OCI-LY3 (cell line): ENCODE measurements around the gene PRICKLE1.

ENCODE experiments used
- H2AFZ ChIP-seq: fragments of 200-600, 300-600 bp; shearing (Covaris generic); 2 replicates; pipeline ENCODE4 v1.6.0; 2014; ENCODE audit warnings: antibody characterized with exemption, low read depth, low read length
- H3K27ac ChIP-seq: fragments of 200-600, 300-600 bp; sonication (generic); 2 replicates; pipeline ENCODE4 v1.5.1; 2014; ENCODE audit warnings: mild to moderate bottlenecking, low read length, moderate library complexity, mixed read lengths
- H3K27me3 ChIP-seq: fragments of 200-600, 300-600 bp; sonication (generic); 2 replicates; pipeline ENCODE4 v1.6.1; 2014; ENCODE audit warnings: low read depth, low read length, mixed read lengths
- H3K36me3 ChIP-seq: fragments of 200-600, 300-600 bp; sonication (generic); replicated peaks from 2 replicates; pipeline ENCODE3; 2014; ENCODE audit warnings: low read depth, low read length, mixed read lengths
- H3K4me1 ChIP-seq: fragments of 300-600, 200-600 bp; sonication (generic); 2 replicates; pipeline ENCODE4 v1.6.1; 2014; ENCODE audit warnings: low read length, mixed read lengths
- H3K4me2 ChIP-seq: fragments of 200-600, 300-600 bp; sonication (generic); 2 replicates; pipeline ENCODE4 v1.6.1; 2014; ENCODE audit warnings: low read length, mixed read lengths
- H3K4me3 ChIP-seq: fragments of 300-600, 200-600 bp; sonication (generic); 2 replicates; pipeline ENCODE4 v1.5.1; 2014; ENCODE audit warnings: antibody characterized with exemption, mild to moderate bottlenecking, low read length, moderate library complexity
- H3K79me2 ChIP-seq: fragments of 300-600, 200-600 bp; shearing (Covaris generic); 2 replicates; pipeline ENCODE4 v1.6.1; 2014; ENCODE audit warnings: mild to moderate bottlenecking, low read length, mixed read lengths
- H3K9ac ChIP-seq: fragments of 300-600, 200-600 bp; shearing (Covaris generic); 2 replicates; pipeline ENCODE4 v1.6.0; 2014; ENCODE audit warnings: mild to moderate bottlenecking, low read length, moderate library complexity
- H3K9me3 ChIP-seq: fragments of 200-600, 300-600 bp; shearing (Covaris generic); 2 replicates; pipeline ENCODE4 v1.6.1; 2014; ENCODE audit warnings: low read length, mixed read lengths; ENCODE audit not compliant: insufficient read depth
- H4K20me1 ChIP-seq: fragments of 200-600, 300-600 bp; sonication (generic); 2 replicates; pipeline ENCODE4 v1.6.1; 2016; ENCODE audit warnings: low read length, mixed read lengths; ENCODE audit not compliant: insufficient read depth
- CTCF ChIP-seq: fragments of 200-600, 300-600 bp; sonication (generic); IDR thresholded peaks from 2 replicates; pipeline ENCODE4 v1.5.1; 2014; ENCODE audit warnings: antibody characterized with exemption, low read length, low read depth
- EZH2phosphoT487 ChIP-seq: fragments of 200-600 bp; shearing (Covaris generic); IDR thresholded peaks from 2 replicates; pipeline ENCODE4 v1.6.1; 2018; ENCODE audit warnings: antibody characterized with exemption, mixed run types, low read depth

PRICKLE1 gene

DNA sequence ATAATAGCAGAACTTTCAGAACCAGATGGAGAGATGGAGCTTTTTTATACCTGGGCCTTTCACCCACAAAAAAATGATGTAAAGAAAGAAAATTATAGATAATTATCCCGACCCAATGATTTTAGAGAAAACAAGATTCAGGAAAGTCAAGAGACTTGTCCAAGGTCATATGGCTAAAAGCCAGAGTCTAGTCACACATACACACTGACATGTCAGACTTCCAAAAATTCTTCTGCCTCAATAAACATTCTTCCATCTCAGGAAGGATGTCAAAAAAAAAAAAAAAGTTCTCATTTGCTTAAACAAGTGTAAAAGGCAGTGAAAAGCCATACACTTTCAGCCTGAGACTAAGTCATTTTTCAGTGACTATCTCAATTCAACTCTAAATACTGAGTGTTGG lies 116.0 kb downstream of the PRICKLE1 start:
- H3K9me3 ChIP-seq, result no peaks in the 10 kb centered on the region
- no peak overlapping the region for H2AFZ ChIP-seq
- no peaks in the 10 kb centered on the region for H3K36me3 ChIP-seq
- 0 out of 2 replicates have a peak, but pooled peaks cover 4% of the 10 kb centered on the region for H3K27me3 ChIP-seq
- H3K4me1 ChIP-seq, result peaks cover 36% of the 10 kb centered on the region
- H3K4me2 ChIP-seq, result no peak overlapping the region
- no peak overlapping the region for H3K4me3 ChIP-seq
- H4K20me1 ChIP-seq, result no peaks in the 10 kb centered on the region
- H3K27ac ChIP-seq, result no peak overlapping the region
- H3K79me2 ChIP-seq, result no peaks in the 10 kb centered on the region
- H3K9ac ChIP-seq, result no peak overlapping the region
- TF ChIP-seq EZH2phosphoT487, result no peak
- TF ChIP-seq CTCF, result no peak

- no peaks in the 10 kb centered on the region for H3K79me2 ChIP-seq
- TF ChIP-seq EZH2phosphoT487 (no peak), CTCF (no peak)
- no peaks in the 10 kb centered on the region for H3K36me3 ChIP-seq
- no peak overlapping the region for H2AFZ ChIP-seq
- H4K20me1 ChIP-seq, result no peaks in the 10 kb centered on the region
- H3K27ac ChIP-seq, result no peak overlapping the region
- H3K4me2 ChIP-seq, result no peak overlapping the region
- no peak overlapping the region for H3K4me3 ChIP-seq
- no peak overlapping the region for H3K9ac ChIP-seq
- H3K4me1 ChIP-seq, result peaks cover 40% of the 10 kb centered on the region
- no peaks in the 10 kb centered on the region for H3K9me3 ChIP-seq
- H3K27me3 ChIP-seq, result 0 out of 2 replicates have a peak, but pooled peaks cover under 1% of the 10 kb centered on the region
Measured at GRCh38 chr12:42473130-42473529, 116.4 kb downstream of the PRICKLE1 start.

GRCh38 chr12:42472376-42472775 lies 117.2 kb downstream of the PRICKLE1 start:
- Histone ChIP-seq H4K20me1 (no peaks in the 10 kb centered on the region), H3K27me3 (no peaks in the 10 kb centered on the region), H3K9ac (no peak overlapping the region), H3K4me2 (no peak overlapping the region), H3K9me3 (no peaks in the 10 kb centered on the region), H3K36me3 (no peaks in the 10 kb centered on the region), H3K4me1 (peaks cover 45% of the 10 kb centered on the region), H3K27ac (no peak overlapping the region), H3K79me2 (no peaks in the 10 kb centered on the region), H3K4me3 (no peak overlapping the region), H2AFZ (no peak overlapping the region)
- TF ChIP-seq EZH2phosphoT487, result no peak
- TF ChIP-seq CTCF, result no peak

DNA sequence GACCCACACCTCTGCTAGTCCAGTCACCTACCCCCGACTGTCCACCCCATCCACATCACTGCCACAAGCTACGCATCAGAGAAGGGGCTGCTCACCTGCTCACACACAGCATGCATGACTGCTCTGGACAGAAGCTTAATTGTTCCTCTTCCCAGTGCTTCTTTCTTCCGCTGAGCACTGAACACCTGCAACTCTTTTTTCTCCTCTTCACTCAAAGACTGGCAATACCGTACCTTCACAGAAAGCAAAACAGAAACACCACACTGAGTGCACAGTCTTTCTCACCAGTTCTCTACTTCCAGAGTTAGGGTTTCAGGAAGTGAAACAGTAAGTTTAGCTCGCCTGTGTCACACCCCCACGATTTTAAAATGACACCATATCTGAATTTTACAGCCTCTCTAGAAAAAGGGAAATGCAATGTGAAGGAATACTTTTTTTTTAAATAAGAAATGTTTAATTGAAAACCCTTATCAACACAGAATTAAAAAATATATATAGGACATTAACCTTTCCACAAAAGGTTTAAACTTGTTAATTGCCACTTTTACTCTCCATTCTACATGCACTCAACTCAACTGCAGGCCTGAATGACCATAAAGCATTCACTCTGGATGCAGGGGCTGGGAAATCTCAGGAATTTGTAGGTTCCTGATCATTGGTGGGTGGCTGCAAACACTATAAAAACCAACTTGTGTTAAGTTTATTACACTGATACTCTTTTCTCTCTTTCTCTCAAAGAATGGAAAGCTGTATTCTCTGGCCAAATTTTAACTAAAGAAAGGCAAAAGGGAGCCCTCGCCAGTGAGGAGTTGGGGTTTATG lies 120.0 kb downstream of the PRICKLE1 start:
- H4K20me1 ChIP-seq, result no peaks in the 10 kb centered on the region
- H3K4me1 ChIP-seq, result peaks cover 45% of the 10 kb centered on the region
- H3K9me3 ChIP-seq, result no peaks in the 10 kb centered on the region
- peak overlapping the region; percentile 52 for H3K9ac ChIP-seq
- H3K79me2 ChIP-seq, result no peaks in the 10 kb centered on the region
- no peaks in the 10 kb centered on the region for H3K27me3 ChIP-seq
- H2AFZ ChIP-seq, result no peak overlapping the region
- H3K4me3 ChIP-seq, result peak overlapping the region; percentile 68
- peak overlapping the region; percentile 89 for H3K27ac ChIP-seq
- TF ChIP-seq EZH2phosphoT487 (no peak), CTCF (no peak)
- peak overlapping the region; percentile 86 for H3K4me2 ChIP-seq
- H3K36me3 ChIP-seq, result no peaks in the 10 kb centered on the region
